HEK293 (cell line): ENCODE results near the gene SNX19.

ENCODE experiments used
- HOXA7 ChIP-seq: sonication (generic); formaldehyde crosslinking; IDR thresholded peaks from 2 replicates; pipeline ENCODE4 v1.8.1; 2022; ENCODE audit warnings: missing genetic modification reagents, borderline replicate concordance
- ZBTB1 ChIP-seq: fragments of 450-650 bp; formaldehyde crosslinking; IDR thresholded peaks from 2 replicates; pipeline ENCODE4 v1.5.1; 2016; ENCODE audit warnings: missing biosample characterization, missing genetic modification characterization
- ZBTB8A ChIP-seq: fragments of 450-650 bp; formaldehyde crosslinking; IDR thresholded peaks from 2 replicates; pipeline ENCODE4 v1.5.1; 2016; ENCODE audit warnings: missing biosample characterization, missing genetic modification characterization
- ZEB2 ChIP-seq: fragments of 450-650 bp; formaldehyde crosslinking; IDR thresholded peaks from 2 replicates; pipeline ENCODE4 v1.5.1; 2016; ENCODE audit warnings: missing biosample characterization, missing genetic modification characterization
- ZNF10 ChIP-seq: fragments of 450-650 bp; formaldehyde crosslinking; IDR thresholded peaks from 2 replicates; pipeline ENCODE4 v1.5.1; 2017; ENCODE audit warnings: missing biosample characterization, missing genetic modification characterization
- ZNF138 ChIP-seq: fragments of 450-650 bp; formaldehyde crosslinking; IDR thresholded peaks from 2 replicates; pipeline ENCODE4 v1.5.1; 2016; ENCODE audit warnings: missing biosample characterization, missing genetic modification characterization, borderline replicate concordance
- ZNF140 ChIP-seq: fragments of 450-650 bp; formaldehyde crosslinking; IDR thresholded peaks from 2 replicates; pipeline ENCODE4 v1.5.1; 2016; ENCODE audit warnings: missing biosample characterization, missing genetic modification characterization
- ZNF391 ChIP-seq: fragments of 450-650 bp; formaldehyde crosslinking; IDR thresholded peaks from 2 replicates; pipeline ENCODE4 v1.5.1; 2016; ENCODE audit warnings: low read depth, missing biosample characterization, missing genetic modification characterization, borderline replicate concordance
- ZNF561 ChIP-seq: fragments of 450-650 bp; IDR thresholded peaks from 2 replicates; pipeline ENCODE4 v1.5.1; 2018; ENCODE audit warnings: missing biosample characterization, missing genetic modification characterization, borderline replicate concordance
- ZNF76 ChIP-seq: fragments of 450-650 bp; formaldehyde crosslinking; IDR thresholded peaks from 2 replicates; pipeline ENCODE4; 2016; ENCODE audit warnings: low read depth, missing biosample characterization, missing genetic modification characterization, borderline replicate concordance
- ZSCAN30 ChIP-seq: fragments of 450-650 bp; IDR thresholded peaks from 2 replicates; pipeline ENCODE4 v1.5.1; 2018; ENCODE audit warnings: missing biosample characterization, mild to moderate bottlenecking, missing genetic modification characterization, moderate library complexity
- TF ChIP-seq, protein P1 (sequence below): fragments of 450-650 bp; formaldehyde crosslinking; IDR thresholded peaks from 2 replicates; pipeline ENCODE4 v1.5.1; 2017; ENCODE audit warnings: missing biosample characterization, missing genetic modification characterization
- TF ChIP-seq, protein P2 (sequence below): fragments of 450-650 bp; formaldehyde crosslinking; IDR thresholded peaks from 2 replicates; pipeline ENCODE4 v1.5.1; 2016; ENCODE audit warnings: missing biosample characterization, missing genetic modification characterization
- TF ChIP-seq, protein P3 (sequence below): fragments of 450-650 bp; formaldehyde crosslinking; IDR thresholded peaks from 2 replicates; pipeline ENCODE4 v1.5.1; 2016; ENCODE audit warnings: missing biosample characterization, missing genetic modification characterization

DNA sequence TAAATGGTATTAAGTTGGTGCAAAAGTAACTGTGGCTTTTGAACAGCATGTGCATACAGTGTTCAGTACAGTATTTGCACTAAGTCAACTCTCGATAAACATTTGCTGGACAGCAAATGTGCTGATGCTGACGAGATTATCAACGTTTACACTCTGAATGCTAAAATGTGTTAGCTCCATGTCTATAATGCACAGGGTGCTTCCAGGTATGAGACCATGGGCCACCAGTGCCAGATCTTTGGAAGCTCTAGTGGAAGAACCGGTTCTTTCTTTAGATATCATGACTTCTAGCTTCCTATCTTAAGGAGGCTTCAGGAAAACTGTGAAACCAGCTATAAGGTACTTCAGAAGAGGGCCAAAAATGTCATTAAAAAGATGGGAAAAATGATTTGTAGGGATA, 17.2 kb downstream of the SNX19 start:
- TF ChIP-seq, protein P1, sequence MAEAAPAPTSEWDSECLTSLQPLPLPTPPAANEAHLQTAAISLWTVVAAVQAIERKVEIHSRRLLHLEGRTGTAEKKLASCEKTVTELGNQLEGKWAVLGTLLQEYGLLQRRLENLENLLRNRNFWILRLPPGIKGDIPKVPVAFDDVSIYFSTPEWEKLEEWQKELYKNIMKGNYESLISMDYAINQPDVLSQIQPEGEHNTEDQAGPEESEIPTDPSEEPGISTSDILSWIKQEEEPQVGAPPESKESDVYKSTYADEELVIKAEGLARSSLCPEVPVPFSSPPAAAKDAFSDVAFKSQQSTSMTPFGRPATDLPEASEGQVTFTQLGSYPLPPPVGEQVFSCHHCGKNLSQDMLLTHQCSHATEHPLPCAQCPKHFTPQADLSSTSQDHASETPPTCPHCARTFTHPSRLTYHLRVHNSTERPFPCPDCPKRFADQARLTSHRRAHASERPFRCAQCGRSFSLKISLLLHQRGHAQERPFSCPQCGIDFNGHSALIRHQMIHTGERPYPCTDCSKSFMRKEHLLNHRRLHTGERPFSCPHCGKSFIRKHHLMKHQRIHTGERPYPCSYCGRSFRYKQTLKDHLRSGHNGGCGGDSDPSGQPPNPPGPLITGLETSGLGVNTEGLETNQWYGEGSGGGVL (tag by site-specific recombination): no peak
- TF ChIP-seq, protein P2, sequence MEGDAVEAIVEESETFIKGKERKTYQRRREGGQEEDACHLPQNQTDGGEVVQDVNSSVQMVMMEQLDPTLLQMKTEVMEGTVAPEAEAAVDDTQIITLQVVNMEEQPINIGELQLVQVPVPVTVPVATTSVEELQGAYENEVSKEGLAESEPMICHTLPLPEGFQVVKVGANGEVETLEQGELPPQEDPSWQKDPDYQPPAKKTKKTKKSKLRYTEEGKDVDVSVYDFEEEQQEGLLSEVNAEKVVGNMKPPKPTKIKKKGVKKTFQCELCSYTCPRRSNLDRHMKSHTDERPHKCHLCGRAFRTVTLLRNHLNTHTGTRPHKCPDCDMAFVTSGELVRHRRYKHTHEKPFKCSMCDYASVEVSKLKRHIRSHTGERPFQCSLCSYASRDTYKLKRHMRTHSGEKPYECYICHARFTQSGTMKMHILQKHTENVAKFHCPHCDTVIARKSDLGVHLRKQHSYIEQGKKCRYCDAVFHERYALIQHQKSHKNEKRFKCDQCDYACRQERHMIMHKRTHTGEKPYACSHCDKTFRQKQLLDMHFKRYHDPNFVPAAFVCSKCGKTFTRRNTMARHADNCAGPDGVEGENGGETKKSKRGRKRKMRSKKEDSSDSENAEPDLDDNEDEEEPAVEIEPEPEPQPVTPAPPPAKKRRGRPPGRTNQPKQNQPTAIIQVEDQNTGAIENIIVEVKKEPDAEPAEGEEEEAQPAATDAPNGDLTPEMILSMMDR (tag by site-specific recombination): no peak
- no peak for TF ChIP-seq ZNF391 (tag by site-specific recombination)
- no peak for TF ChIP-seq ZSCAN30 (tag by site-specific recombination)
- TF ChIP-seq ZBTB8A (tag by site-specific recombination): no peak
- no peak for TF ChIP-seq HOXA7 (CRISPR knock-in tag)
- TF ChIP-seq ZNF138 (tag by site-specific recombination): no peak
- TF ChIP-seq ZNF140 (tag by site-specific recombination): no peak
- TF ChIP-seq ZBTB1 (tag by site-specific recombination): no peak
- no peak for TF ChIP-seq ZNF561
- no peak for TF ChIP-seq ZNF76 (tag by site-specific recombination)
- TF ChIP-seq, protein P3, sequence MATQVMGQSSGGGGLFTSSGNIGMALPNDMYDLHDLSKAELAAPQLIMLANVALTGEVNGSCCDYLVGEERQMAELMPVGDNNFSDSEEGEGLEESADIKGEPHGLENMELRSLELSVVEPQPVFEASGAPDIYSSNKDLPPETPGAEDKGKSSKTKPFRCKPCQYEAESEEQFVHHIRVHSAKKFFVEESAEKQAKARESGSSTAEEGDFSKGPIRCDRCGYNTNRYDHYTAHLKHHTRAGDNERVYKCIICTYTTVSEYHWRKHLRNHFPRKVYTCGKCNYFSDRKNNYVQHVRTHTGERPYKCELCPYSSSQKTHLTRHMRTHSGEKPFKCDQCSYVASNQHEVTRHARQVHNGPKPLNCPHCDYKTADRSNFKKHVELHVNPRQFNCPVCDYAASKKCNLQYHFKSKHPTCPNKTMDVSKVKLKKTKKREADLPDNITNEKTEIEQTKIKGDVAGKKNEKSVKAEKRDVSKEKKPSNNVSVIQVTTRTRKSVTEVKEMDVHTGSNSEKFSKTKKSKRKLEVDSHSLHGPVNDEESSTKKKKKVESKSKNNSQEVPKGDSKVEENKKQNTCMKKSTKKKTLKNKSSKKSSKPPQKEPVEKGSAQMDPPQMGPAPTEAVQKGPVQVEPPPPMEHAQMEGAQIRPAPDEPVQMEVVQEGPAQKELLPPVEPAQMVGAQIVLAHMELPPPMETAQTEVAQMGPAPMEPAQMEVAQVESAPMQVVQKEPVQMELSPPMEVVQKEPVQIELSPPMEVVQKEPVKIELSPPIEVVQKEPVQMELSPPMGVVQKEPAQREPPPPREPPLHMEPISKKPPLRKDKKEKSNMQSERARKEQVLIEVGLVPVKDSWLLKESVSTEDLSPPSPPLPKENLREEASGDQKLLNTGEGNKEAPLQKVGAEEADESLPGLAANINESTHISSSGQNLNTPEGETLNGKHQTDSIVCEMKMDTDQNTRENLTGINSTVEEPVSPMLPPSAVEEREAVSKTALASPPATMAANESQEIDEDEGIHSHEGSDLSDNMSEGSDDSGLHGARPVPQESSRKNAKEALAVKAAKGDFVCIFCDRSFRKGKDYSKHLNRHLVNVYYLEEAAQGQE (tag by site-specific recombination): no peak
- TF ChIP-seq ZEB2 (tag by site-specific recombination): no peak
- no peak for TF ChIP-seq ZNF10
